ENCODE data around the gene NDUFS8.
A peak's percentile ranks its signal among the peaks of the same experiment; 100 is the strongest.

DNA sequence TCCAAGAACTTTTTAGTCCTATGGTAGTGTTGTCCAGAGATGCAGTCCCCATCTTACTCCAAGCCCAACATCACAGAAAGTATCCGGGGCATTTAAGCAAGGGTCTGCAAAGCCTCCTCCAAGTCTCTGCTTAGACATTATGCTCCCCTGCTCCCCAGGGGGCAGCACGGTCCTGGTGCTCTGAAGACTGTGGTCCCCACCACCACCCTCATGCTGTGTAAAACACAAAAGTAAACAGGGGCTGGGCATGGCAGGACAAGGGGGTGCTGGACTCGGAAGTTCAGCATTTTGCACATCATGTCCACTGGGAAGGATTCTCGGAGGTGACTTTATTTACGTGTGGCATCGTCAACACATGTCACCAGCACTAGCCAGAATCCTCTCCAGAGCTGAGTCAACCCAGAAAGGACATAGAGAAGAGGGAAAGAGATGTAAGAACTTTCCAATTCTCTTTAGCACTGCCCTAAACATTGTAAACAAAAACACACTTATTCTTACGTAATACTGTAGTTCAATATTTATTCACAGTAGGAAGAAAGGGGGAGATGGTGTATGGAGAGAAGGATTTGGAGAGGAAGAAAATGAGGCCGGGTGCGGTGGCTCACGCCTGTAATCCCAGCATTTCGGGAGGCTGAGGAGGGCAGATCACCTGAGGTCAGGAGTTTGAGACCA, 46.0 kb downstream of the NDUFS8 start:
- TF ChIP-seq, protein P1, sequence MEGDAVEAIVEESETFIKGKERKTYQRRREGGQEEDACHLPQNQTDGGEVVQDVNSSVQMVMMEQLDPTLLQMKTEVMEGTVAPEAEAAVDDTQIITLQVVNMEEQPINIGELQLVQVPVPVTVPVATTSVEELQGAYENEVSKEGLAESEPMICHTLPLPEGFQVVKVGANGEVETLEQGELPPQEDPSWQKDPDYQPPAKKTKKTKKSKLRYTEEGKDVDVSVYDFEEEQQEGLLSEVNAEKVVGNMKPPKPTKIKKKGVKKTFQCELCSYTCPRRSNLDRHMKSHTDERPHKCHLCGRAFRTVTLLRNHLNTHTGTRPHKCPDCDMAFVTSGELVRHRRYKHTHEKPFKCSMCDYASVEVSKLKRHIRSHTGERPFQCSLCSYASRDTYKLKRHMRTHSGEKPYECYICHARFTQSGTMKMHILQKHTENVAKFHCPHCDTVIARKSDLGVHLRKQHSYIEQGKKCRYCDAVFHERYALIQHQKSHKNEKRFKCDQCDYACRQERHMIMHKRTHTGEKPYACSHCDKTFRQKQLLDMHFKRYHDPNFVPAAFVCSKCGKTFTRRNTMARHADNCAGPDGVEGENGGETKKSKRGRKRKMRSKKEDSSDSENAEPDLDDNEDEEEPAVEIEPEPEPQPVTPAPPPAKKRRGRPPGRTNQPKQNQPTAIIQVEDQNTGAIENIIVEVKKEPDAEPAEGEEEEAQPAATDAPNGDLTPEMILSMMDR (conservative IDR thresholded peaks at IDR 0.05; ENCODE audit: low read depth, low read length): peak; percentile 25; the same call in 1 of the 2 replicates
- TF ChIP-seq EZH2 (IDR thresholded peaks at IDR 0.05; ENCODE audit: borderline replicate concordance, low read depth, low read length, poor library complexity, severe bottlenecking): no peak
